HG03108 (cell line): ENCODE data around the gene FEZ2.

Experiments
- ATAC-seq: cut with Tn5 transposase; IDR thresholded peaks from one replicate; pipeline ENCODE4 v1.9.1; 2021; ENCODE audit warnings: moderate library complexity; ENCODE audit not compliant: unreplicated experiment

Gene FEZ2

DNA sequence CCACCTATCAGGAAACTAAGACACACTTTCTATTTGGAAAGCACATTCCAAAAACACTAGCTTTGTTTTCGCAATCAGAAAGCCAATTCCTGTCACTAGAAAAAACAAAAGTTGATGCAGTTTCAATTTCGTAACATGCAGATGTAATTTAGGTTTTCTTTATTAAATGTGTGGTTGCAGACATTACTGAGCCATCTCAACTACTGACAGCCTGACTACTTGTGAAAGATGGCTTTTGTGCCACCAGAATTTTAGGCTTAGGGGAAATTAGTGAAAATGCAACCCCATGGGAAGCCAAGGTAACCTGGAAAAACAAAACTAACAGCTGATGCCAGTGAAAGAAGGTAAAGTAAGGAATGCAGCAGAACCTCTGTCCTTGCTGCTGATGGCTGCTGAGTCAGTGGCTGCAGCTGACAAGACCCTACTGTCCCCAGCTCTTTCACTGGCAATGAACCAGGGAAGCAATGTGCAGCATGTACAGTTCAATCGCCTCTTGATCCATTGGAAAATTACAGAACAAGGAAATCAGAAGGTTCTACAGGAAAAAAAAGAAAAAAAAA, 34.9 kb downstream of the FEZ2 start:
- no peak for ATAC-seq

DNA sequence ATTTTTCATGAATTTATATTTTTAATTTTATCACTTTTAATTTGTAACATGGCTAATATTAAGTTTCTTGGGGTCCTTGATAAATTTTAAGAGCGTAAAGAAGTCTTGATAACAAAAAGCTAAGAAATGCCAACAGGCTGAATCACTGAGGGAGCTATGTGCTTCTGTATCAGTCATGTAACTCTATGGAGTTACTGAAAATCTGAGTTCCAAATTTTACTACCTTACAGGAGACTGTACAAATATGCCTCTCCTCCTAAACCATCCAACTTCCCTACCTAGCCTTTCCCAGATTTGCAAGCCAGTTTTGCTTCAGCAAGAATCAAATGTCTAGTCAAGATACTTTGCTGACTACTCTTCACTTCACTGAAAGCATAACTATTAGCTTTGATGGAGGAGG, 35.7 kb downstream of the FEZ2 start:
- ATAC-seq, result no peak

DNA sequence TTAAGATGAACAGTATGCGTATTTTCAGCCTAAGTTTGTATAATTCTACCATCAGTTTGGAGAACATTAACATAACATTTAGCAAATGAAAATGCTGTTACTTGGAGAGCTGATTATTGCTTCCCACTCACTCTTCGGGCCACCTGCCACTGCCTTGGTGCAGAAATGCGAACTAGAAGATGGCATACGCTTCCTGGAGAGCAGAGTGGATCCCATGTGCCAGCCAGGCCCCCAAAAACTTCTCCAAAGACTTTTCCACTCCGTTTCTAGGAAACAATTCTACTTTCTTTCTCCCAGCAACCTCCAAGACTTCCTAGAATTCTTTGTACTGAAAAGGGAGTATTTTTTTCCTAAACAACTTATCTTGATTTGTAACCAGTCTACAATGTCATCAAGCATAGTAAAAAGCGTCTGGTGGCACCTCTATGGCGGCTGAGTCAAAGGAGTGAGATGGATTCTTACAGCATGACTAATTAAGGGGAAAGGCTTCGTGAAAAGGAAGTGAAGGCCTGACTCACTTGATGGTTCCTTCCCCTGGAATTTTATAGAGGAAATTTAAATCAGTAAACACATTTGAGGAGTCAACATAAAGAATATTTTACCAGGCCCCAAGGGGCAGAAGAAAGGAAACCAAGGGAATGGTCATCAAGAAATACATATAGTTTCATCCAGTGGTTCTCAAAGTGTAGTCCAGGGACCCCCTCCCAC, 36.6 kb downstream of the FEZ2 start:
- no peak for ATAC-seq

DNA sequence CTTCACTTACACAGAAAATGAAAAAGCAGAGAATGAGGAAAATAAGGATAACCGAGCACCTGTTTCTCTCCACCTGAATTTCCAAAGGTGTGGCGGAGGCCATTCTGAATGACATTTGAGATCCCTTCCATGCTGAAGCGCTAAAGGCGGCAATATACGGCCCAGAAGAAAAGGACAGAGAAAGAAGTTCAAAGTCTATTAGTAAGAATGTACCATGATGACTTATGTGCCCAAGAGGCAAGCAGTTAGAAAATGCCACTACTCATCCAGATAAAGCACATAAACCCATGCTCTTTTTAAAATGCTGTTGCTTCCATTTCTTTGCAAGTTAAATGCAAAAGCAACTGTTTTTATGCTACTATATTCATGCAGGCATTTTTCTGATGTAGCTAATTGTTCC, 37.2 kb downstream of the FEZ2 start:
- no peak for ATAC-seq

DNA sequence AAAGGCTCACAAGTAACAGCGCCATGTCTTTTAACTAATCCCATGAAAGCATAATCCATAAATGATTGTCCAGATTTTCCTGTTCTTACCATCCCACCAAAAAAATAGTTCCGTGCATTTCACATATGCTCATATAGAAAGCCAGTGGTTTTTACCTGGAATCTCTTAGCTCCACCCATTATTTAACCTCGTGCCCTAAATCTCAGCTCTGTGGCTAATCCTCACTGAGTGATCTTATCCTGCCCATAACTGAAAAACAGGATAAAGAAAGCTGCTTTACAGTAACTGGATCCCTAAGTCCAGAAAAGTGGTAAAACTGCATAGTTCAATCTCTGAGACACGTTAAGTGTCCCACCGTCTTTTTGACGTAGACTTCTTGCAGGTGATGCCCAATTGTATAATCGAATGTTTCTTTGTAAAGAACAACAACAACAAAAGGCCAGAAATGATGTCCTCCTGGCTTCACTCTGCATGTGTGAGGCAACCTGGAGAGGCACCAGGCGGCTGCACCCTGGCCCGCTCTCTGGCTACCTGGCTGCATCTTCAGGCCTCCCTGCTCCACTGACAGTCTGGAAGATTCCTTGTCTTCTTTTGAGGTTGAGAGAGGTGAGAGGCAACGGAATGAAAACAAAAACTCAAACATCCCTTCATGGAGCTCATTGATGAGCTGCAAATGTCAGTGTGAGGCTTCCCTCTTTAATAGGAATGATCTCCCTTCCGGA, 38.6 kb downstream of the FEZ2 start:
- no peak for ATAC-seq

DNA sequence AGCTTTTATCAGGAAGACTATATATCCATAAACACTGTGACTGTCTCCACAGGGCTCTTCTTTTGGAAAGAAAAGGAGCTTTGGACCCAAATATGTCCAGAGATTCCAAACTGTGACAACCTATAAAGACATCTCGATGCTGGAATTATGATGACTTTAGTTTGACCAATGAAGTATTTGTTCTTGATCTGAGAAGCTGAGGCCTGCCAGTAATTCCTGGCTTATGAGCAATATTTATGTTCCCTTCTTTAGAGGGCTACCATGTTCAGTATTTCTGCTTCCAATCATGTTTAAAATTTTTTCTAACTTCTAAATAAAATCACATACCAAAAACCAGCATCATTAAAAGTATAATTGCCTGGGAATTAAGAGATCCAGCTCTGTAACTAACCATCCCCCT, 41.1 kb downstream of the FEZ2 start:
- ATAC-seq, result no peak

DNA sequence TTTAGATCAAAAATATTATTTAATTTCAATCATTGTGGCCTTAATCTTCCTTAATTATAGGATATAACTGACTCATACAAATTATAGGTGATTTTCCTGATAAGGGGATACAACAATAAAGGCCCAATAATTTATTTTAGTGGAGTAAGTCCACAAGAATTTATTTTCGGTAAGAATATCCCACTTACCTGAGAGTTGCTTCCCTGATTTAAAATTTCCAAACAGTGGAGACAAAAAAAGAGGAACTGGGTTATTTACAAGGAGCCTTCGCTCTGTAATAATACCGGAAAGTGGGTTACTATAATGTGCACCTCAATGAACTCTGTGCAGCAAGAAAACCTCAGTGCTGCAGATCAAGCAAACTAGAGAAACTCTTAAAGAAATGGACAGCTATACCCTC, 42.2 kb downstream of the FEZ2 start:
- no peak for ATAC-seq

DNA sequence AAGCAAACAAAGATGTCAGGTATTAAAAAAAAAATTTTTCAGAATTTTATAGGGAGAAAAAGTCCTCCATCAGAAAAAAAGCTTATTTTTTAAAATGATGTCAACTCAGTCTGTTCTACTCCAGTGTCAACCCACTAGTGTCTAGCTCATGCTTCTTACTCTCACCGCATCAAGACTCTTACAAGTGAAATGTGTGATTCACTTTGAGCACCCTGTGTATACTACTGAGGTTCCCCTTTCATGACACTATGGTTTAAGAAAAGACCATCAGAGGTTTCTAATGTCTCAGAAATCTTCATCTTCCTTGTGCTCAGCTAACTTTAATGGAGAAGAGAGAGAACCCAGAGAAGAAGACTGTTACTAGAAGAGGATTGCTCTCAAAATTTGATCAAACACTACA, 43.4 kb downstream of the FEZ2 start:
- ATAC-seq, result no peak

DNA sequence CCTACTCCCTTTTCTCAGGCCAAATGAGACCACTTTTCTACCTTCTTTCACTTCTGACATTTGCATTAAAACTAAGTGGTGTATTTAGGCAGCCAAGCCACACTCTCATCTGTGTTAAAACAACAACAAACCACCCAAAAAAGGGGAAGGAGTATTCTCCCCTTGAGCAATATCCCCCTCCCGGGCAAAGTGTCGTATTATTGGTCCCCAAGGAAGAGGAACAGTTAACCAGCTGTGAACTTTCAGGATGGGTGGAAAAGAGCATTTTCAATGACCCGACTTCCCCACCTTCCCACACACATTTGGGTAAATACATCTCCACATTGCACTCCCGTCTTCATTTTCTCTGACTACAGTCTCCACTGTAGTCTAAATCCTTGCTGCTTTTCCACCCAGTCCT, 44.3 kb downstream of the FEZ2 start:
- ATAC-seq, result no peak

DNA sequence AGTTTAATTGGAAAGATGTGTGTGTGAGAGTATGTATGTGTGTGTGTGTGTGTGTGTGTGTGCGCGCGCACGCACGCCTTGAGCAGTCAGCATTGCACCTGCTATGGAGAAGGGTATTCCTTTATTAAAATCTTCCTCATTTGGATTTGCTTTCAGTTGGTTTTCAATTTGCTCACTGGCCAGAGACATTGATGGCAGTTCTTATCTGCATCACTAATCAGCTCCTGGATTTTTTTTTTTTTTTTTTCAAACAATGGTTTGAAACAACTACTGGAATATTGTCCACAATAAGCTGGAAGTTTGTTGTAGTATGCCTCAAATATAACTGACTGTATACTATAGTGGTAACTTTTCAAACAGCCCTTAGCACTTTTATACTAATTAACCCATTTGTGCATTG, 48.0 kb downstream of the FEZ2 start:
- ATAC-seq, result no peak

DNA sequence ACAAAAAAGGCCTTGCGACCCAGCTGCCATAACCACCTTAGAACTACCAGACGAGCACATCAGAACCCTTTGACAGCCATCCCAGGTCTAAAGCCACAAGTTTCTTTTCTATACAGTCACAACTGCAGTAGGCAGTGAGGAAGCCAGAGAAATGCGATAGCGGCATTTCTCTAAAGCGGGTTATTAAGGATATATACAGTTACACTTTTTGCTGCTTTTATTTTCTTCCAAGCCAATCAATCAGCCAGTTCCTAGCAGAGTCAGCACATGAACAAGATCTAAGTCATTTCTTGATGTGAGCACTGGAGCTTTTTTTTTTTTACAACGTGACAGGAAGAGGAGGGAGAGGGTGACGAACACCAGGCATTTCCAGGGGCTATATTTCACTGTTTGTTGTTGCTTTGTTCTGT, 48.8 kb downstream of the FEZ2 start:
- ATAC-seq, result no peak

DNA sequence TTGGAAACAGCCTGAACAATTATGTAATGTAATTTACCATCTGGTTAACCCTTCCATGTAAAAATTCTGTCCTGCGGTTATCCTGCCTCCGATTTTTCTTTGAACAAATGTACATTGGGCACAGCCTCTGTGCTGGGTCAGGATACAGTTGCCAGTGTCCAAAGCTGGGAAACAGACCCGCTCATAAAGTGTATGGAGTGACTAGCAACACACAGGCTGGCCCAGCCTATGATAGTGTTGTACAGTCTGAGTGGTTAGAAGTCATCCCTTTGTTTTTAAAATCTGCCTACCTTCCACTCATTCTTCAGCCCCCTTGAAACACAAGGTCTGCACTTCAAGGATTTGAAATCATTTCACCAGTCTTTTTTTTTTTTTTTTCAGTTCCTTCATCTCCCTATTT, 50.1 kb downstream of the FEZ2 start:
- no peak for ATAC-seq

DNA sequence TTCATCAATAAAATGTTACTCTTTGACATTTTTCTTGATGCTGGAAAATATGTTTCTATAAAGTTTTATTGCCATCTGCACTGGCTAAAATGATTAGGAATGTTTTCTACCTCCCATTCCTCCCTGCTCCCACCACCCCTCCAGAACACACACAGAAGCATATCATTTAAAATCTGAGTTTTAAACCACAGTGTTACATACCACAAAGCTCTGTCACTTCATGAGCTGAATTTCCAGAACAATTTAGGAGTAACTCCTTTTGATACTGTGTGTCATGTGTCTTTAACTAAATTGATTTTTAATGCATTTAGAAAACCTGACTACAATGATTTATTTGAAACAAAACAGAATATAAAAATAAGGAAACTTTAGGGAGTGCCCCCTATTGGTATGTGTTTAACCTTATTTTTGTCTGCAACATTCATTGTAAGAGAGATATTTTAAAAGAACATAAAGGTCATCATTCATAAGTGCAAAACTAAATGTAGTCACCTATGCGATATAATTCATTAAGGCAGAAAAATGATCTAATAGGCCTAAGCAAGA, 52.0 kb downstream of the FEZ2 start:
- ATAC-seq, result no peak

DNA sequence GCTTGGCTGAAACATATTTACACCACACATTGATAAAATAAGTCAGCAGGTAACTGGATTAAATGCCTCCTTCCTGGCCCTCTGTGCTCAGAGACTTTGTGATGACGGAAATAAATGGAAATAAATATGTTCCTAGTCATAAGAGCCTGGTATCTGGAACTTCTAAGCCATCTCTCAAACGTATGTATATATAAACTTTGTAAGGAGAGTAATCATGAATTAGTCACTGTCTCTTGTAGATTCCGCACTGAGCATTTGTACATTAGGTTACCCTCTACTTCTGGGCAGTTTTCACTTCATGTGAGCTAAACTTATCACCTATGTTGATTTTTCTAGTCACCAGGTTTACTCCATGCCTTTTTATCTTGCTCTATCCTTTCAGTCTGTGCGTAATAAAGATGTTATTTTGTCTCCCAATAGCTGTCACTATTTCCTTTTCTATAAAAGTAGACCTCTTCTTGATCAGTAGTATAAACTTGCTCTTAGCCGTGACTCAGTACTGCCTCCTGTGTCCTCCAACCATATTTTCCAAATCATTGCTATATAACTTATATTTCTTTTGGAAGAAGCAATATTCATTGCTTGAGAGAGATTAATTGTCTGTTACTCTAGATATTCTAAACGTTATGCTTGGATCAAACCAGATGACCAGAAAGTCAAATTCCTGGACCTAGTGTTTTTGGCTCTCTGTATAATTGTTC, 53.2 kb downstream of the FEZ2 start:
- no peak for ATAC-seq

DNA sequence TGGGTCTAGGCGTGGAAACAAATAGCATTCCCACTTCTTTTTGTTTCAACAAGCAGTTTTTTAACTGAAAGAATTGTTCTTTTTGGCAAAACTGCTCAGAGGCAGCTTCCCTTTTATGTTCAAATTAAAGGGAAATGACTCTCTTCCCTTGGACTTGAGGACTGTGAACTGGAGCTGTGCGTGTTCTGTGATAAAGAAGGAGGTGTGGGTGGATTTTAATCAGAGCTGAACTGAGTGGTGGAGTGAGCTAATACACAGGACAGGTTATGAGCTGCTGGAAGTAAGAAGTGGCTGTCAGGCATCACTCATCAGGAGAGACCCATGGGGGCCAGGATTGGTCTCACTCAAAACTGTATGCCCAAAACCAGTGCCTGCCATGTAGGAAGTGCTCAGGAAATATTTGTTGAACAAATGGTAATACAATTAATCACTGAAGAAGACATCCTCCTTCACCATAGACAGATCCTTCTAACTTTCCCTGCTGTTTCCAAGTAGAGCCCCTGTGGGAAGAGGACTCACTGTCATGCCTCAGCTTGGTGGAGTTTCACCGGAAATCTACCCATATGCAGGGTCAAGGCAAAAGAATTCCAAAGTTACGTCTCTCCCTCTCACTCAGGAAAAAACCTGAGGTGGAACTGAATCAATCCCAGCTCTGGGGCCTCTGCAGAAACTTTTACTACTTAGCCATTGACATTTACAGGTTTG, 55.9 kb downstream of the FEZ2 start:
- no peak for ATAC-seq

DNA sequence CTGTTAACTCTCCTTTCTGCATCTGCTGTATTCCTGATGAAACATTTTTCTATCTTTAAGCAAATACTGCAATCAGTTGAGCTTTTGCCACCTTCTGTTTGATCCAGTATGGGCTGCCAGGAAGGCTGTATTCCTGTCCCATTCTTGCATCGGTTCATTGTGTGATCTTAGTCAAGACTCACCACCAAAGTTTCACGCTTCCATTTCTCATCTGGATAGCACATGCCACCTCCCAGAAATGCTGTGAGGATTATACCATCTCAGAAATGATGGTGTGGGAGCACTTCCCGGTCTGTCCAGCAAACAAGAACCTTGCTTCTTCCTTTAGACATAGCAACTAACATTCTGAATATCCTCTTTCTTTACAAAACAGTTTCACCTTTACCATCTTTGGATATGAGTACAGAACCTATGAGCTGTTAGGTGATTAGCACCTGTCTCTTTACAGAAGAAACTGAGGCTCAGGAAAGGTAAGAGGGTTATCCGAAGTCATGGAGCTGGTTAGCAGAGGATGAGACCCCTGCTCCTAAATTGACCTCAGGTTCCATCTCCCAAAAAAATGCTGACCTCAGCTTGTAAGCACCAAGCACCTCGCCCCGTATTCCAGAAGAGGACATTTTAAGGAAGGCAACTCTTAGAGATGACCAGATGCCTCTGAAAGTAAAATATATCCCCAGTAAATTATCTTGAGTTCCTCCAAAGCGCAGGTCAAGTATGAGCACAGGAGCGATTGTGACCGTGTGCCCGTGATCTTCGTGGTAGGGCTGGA, 56.8 kb downstream of the FEZ2 start:
- ATAC-seq, result no peak

DNA sequence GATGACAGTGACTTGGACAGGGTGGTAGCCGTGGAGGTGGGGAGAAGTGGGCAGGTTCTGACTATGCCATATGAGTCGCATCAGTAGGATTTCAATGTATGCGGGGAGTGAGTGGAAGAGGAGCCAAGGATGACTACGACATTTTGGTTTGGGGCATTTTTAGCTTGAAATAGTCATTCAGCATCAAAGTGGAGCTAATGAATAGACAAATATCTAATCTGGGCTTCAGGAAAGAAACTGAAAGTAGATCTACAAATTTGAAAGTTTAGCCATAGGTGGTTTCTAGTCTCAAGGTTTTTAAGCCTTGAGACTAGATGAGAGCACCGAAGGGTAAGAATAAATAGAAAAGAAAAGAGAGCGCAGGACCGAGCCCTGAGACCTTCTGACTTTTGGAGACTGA, 58.3 kb downstream of the FEZ2 start:
- peak; percentile 53 for ATAC-seq

DNA sequence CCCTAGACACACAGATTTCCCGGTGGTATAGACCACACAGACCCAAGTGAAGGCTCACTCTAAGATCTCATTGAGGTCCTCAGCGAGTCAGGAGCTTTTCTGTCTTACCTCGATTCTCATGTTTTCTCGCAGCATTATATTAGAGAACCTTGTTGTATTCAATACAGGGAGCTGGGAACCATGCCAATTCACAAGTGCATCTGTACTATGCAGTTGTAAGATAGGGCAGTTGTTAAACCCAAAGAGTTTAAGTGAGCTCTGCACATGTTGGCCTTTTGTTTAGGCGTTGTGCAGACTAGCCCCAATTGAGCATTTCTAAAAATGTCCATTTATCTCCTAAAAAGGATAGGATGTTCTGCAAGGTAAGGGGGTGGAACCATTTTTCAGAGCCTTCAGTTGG, 59.6 kb downstream of the FEZ2 start:
- ATAC-seq, result no peak

DNA sequence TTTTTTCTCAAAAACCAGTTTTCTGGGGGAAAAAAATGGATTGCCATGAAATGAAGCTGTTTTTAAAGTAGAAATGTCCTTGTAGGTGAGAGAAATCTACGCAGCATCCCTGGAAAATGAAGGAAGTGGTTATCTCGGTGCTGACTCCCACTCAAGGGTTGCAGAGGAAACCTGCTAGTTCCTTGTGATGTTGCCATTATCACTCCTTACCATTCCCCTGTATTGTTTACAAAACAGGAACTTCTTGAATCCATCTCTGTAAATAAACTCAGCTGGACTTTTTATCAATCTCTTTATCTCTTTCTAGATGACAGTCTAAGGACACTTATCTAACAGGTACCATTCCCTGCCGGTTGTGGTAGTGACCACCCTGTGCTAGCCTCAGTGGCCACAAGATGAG, 61.2 kb downstream of the FEZ2 start:
- no peak for ATAC-seq

DNA sequence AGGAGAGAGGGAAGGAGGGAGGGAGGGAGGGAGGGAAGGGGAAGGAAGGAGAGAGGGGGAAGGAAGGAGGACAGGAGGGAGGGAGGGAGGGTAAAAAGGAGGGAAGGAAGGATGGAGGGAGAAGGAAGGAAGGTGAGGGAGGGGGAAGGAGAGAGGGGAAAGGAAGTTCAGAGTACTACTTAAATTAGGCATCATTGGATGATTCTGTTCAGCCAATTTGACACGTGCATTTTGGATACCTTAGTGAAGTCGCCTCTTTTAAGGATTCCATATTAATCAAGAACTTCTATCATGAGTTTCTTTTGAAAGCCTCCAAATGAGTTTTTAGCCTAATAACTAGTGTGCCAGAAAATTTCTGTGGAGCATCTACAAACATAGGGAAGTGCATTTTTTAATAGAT, 62.9 kb downstream of the FEZ2 start:
- ATAC-seq, result no peak
